GM19455 (cell line): Measurements from ENCODE around the gene AKAP7.
"Not testable (repeated sequence)": the region's sequence is repeated elsewhere in the genome, so short reads cannot be mapped to it uniquely, and the experiment has no call there.

Source experiments
- ATAC-seq: cut with Tn5 transposase; IDR thresholded peaks from one replicate; pipeline ENCODE4 v1.9.1; 2021; ENCODE audit not compliant: unreplicated experiment

The AKAP7 gene

DNA sequence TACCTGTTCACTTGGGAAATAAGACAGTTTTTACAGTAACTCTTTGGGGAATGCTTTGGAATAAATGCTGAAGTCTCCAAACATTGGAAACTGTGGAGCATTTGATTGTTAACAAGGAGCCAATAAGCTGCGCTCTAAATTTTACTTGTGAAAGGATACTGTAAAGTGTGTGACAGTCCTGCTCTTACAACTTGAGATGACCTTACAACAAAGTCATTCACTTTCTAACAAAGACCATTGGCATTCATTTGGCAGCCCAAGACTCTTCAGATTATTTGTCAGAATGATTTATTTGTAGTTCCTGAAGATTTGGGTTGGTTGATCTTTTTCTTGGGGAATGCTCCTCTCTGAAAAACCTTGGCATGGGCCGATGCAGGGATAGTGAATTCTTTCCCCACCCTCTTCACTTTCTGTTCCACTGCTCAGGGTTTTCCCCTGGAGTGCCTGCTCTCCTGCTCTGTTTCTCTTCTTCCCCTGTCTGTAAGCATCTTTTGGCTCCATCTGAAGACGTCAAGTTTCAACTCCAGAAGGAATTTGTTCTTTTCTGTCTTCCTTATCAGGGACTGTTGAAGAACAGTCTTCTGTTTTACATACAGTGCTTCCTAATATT, 116.4 kb downstream of the AKAP7 start:
- ATAC-seq: no peak

GRCh38 chr6:131255434-131255833, 120.2 kb downstream of the AKAP7 start:
- ATAC-seq: no peak

DNA sequence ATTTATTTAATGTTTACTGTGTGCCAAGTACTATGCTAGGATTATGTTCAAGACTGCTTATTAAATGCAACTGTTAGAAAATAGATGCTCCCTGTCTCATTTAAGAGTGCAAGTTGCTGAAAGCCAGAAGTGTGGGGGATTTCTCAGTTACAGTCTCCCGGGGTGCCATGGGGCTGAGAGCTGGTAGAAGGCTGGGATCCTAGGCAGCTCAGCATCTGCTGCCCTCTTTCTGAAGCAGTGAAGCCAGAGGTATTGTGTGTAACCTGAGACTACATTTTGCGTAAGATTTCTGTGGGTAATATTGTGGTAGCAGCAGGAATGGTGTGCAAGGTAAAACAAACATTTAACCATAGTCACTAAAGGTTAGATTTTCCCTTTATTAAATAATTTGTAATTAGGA, 120.6 kb downstream of the AKAP7 start:
- no peak for ATAC-seq

DNA sequence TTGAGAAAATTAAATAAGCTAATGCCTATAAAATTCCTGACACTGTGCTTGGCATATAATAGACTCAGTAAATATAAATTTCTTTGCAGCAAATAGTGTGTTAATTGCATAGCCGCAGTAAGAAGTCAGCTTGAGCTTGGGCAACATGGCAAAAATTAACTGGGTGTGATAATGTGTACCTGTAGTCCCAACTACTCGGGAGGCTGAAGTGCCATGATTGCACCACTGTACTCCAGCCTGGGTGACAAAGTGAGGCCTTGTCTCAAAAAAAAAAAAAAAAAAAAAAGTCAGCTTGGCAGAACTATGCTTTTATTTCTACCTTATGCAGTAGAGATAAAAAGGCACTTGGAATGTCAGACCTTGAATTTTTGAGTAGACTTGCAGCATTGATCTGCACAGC, 121.8 kb downstream of the AKAP7 start:
- no peak for ATAC-seq

- ATAC-seq: no peak
Observed at GRCh38 chr6:131258010-131258652, 122.9 kb downstream of the AKAP7 start.

- ATAC-seq: no peak
Observed at GRCh38 chr6:131258816-131259476, 123.7 kb downstream of the AKAP7 start.

- ATAC-seq: not testable (repeated sequence)
Observed at GRCh38 chr6:131260960-131261359, 125.7 kb downstream of the AKAP7 start.

DNA sequence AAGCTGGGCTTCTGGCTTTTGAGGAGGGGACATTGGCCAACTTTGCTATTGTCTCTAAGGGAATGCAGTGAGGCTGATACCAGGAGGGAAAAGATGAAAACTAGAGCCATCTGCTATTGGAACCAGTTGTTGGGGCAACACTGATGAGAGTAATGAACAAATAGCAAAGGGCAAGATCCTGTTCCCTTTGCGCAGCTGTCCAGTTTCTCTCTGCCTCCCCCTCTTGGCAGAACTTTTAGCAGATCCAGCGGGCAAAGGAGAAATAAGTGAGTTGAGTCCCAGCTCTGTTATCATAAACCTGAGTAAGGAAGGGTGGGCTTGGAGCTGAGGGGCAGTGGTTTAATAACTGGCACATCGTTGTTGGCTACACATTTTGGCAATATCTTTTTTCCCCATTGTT, 126.8 kb downstream of the AKAP7 start:
- no peak for ATAC-seq

- no peak for ATAC-seq
Observed at GRCh38 chr6:131265939-131266338, 130.7 kb downstream of the AKAP7 start.

DNA sequence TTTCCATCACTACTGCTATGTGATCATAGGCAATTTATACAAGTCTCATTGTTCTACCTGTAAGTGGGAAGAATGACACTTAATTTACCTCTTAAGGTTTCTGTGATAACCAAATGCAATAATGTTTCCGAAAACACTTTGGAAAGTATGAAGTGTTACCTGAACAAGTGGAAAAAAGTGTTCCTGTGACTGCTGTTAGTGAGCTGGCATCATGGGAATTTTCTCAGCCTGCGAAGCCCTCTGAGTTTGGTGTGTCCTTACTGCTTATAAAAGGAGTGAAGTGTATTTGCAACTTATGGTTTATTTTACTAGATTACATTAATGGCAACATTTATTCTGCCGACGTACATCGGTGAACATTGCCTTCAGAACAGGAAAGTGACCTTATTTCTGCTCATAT, 133.0 kb downstream of the AKAP7 start:
- no peak for ATAC-seq

DNA sequence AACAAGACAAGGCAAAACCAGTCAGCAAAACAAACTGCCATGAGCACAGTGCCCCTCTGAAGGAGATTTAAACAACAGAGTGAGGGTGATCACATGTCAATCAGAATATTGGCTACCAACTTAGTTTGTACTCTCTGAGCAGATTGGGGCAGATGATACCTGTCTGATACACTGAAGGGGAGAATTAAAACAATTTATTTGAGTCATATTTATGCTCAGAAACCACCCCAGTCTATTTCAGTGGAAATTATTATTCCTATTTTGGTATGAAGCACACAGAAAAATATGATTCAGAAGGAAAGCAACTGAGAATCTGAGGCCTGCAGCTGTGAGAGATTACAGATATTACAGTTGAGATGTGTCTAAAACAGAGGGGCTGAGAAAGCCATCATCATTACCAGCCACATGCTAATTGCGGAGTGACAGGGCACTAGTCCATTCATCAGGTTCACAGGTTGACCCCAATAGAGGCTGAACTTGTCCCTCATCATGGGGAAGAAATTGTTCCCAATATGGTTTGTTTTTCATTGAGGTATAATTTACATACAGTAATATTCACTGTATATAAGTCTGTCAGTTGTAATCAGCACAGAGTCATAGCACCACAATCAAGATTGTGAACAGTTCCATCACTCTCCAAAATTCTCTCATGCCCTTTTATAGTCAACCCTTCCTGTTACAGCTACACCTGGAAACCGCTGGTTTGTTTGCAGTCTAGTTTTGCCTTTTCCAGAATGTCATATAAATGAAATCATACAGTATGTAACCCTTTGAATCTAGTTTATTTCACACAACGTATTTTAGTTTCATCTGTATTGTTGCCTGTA, 134.5 kb downstream of the AKAP7 start:
- no peak for ATAC-seq

DNA sequence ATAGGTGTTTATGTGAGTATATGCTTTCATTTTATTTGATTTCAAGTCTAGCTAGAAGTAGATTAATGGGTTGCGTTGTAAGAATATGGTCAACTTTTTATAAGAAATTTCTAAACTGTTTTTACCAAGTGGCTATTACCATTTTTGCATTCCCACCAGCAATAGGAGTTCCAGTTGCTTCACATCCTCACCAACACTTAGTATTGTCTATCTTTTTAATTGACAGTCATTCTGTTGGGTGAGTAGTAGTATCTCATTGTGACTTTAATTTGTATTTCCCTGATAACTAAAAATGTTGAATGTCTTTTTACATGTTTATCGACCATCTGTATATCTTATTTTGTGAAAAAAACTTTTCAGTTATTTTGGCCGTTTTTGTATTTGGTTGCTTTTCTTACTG, 135.3 kb downstream of the AKAP7 start:
- ATAC-seq: no peak

DNA sequence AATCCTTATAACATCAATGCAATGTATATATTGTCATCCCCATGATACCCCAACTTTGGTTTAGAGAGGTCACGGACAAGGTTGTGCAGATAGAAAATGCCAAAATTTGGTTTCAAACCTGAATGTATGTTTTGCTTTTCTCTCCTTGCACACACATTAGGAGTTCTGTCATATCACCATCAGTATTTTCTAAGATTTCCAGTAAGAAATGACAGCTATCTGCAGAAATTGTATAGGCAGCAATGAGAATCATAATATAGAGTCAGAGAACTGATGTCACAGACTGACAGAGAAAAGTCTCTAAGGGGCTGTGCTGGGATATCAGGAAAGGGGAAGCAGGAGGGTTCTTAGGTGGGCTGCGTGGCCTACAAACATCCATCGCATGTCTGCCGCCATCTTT, 140.0 kb downstream of the AKAP7 start:
- ATAC-seq: no peak

GRCh38 chr6:131277591-131277990, 142.3 kb downstream of the AKAP7 start:
- no peak for ATAC-seq

GRCh38 chr6:131281471-131282270, 146.4 kb downstream of the AKAP7 start:
- ATAC-seq: no peak

DNA sequence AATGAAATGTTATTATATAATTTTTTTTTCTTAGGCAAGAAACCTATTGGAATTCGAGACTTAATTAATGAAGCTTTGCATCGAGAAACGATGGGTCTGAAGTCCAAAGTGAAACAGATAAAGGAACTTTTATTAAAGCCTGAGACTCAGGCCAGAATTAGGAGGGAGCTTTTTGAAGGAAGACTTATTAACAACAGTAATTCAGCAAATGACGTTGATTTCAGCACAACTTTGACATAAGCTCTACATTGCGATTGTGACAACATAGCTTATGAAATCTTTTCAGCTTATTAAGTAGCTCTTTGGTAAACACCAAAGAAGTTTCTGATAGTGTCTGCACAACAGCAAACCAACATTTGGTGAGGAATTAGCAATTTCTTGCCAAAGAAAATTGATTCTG, 147.1 kb downstream of the AKAP7 start:
- no peak for ATAC-seq

DNA sequence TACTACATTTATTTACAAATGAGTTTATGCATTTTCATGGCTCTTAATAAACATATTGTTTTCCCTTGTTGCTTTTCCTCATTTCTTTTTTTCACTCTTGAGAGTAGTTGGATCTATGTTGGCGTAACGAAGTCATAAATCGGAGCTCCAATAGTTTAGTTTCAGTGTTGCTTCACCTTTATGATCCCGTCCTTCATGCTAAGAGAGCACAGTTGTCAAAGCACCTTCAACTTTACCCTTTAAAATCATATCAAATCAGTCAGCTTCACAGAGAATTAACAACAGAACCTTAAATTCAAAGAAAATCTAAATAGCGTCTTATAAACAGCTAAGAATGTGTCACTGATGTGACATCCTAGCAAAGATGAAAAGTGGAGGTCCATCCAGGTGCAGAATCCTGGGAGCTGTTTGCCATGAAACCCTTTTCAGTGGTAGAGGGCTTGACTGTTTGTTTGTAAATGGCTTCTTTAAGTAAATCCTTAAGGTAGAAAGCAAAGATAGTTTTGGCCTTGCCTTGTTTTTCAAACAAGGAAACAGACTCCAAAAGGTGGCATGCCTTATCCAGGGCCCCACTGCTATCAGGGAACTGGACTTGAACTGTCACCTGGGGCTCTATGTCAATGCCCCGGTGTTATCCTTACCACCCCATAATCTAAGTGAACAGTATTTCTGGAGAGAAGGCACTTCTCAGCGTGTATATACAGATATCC, 148.4 kb downstream of the AKAP7 start:
- ATAC-seq: no peak

DNA sequence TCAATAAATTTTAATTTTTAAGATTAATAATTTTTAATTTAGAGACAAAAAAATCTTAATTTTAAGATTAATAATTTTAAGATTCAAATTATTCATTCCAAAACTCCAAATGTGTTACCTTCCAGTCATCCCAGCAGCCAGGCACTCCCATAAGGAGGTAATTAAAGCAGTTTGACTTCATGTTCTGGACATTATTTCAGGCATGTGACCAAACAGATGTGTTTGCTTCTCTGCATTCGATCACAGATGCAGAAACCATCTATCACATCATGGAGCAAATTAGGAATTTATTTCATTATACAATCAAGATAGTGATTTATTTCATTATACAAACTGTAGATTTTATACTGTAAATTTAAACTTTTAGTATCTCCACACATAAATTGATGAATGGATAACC, 150.3 kb downstream of the AKAP7 start:
- no peak for ATAC-seq

DNA sequence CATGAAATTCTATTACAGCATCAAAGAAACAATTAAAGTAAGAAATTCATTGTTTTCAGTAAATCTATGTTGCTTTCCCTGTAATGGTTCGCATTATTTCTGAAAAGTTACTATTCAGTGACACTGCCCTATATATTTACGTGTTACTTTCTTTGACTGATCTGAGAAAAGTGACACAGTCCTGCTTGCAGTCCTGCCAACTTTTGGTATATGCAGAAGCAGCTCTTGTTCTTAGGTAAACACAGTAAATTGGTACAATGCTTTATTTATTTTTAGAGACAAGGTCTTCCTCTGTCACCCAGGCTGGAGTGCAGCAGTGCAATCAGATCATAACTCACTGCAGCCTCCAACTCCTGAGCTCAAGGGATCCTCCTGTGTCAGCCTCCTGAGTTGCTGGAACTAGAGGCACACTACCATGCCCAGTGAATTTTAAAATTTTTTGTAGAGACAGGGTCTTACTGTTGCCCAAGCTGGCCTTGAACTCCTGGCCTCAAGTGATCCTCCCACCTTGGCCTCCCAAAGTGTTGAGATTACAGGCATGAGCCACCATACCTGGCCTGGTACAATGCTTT, 151.3 kb downstream of the AKAP7 start:
- ATAC-seq: no peak

DNA sequence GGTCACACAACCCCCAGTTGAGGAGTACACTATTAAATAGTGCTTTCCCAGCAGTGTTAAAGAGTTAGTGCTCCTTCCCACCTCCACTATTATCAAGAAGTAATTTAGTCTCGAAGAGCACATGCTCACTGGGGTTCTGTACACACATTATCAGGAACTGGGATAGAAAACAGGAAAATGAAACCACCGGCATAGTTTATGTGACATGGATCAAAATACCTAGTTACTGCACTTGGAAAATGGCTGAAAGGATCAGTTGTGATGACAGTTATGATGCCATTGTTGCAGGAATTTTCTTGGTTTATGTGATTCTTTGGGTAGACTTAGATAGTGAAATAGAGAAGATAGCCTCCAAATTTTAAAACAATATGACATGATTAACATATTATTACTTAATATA, 152.9 kb downstream of the AKAP7 start:
- no peak for ATAC-seq
